LNCAP (cell line): ENCODE measurements around the gene FUT8.

ENCODE experiments used
- CTCF ChIP-seq: fragments of 450-650 bp; IDR thresholded peaks from 2 replicates; pipeline ENCODE4 v1.5.1; 2017; ENCODE audit warnings: mild to moderate bottlenecking

Gene FUT8

GRCh38 chr14:65377576-65377975 lies 35.0 kb upstream of the FUT8 start:
- TF ChIP-seq CTCF = no peak

- TF ChIP-seq CTCF = no peak
Measured at GRCh38 chr14:65382586-65382985, 29.9 kb upstream of the FUT8 start.

- TF ChIP-seq CTCF = no peak
Measured at GRCh38 chr14:65387171-65387570, 25.4 kb upstream of the FUT8 start.

GRCh38 chr14:65387628-65388027 lies 24.9 kb upstream of the FUT8 start:
- no peak for TF ChIP-seq CTCF

GRCh38 chr14:65392296-65392695 lies 20.2 kb upstream of the FUT8 start:
- TF ChIP-seq CTCF = no peak

GRCh38 chr14:65396082-65396910 lies 16.2 kb upstream of the FUT8 start:
- no peak for TF ChIP-seq CTCF

- no peak for TF ChIP-seq CTCF
Measured at GRCh38 chr14:65403231-65403630, 9.3 kb upstream of the FUT8 start.

GRCh38 chr14:65408113-65408512 lies 4.4 kb upstream of the FUT8 start:
- TF ChIP-seq CTCF = no peak
